22Rv1 (cell line): Measurements from ENCODE around the gene HECTD1.

Experiments
- ZFX ChIP-seq: fragments of 450-650 bp; IDR thresholded peaks from 2 replicates; pipeline ENCODE4 v1.6.1; 2017; ENCODE audit warnings: antibody characterized with exemption, borderline replicate concordance
- TF ChIP-seq, protein P1 (sequence below): fragments of 450-650 bp; IDR thresholded peaks from 2 replicates; pipeline ENCODE4 v1.5.1; 2017; ENCODE audit warnings: mild to moderate bottlenecking

DNA sequence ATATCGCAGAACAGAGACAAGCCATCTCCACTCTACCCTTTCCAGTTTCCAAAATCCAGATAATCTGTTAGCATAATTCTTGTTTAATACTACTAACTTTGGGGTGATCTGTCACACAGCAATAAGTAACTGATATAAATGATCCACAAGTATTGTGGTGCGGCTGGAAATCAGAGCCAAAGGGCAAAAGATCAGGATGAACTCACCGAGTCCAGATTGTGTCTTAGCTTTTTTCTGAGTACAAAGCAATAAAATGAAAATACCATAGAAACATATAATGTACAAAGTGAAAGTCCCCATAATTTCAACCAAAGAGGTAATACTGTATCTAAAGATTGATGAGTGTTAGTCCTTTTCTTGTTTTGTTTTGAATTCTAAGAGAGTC is 17.4 kb downstream of the HECTD1 start:
- TF ChIP-seq, protein P1, sequence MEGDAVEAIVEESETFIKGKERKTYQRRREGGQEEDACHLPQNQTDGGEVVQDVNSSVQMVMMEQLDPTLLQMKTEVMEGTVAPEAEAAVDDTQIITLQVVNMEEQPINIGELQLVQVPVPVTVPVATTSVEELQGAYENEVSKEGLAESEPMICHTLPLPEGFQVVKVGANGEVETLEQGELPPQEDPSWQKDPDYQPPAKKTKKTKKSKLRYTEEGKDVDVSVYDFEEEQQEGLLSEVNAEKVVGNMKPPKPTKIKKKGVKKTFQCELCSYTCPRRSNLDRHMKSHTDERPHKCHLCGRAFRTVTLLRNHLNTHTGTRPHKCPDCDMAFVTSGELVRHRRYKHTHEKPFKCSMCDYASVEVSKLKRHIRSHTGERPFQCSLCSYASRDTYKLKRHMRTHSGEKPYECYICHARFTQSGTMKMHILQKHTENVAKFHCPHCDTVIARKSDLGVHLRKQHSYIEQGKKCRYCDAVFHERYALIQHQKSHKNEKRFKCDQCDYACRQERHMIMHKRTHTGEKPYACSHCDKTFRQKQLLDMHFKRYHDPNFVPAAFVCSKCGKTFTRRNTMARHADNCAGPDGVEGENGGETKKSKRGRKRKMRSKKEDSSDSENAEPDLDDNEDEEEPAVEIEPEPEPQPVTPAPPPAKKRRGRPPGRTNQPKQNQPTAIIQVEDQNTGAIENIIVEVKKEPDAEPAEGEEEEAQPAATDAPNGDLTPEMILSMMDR = no peak
- no peak for TF ChIP-seq ZFX
